T-helper 17 cell (primary cell): ENCODE data around the gene ADAMTSL1. TPM values are rescaled to one million over a fixed set of nuclear protein-coding genes. Genes with fewer than 3 reads are reported as not detected.
"Not testable (repeated sequence)": the region's sequence is repeated elsewhere in the genome, so short reads cannot be mapped to it uniquely, and the experiment has no call there.

Experiments used
- ATAC-seq: fragments of 150-1000 bp; cut with Tn5 transposase; 2 replicates; pipeline ENCODE4 v1.10.0; 2021; ENCODE audit warnings: mild to moderate bottlenecking, moderate library complexity
- DNase-seq, 3 donors: peaks; one replicate each; pipeline versions ENCODE4 v3.0.0 to v3.0.0-alpha.2; 2020 to 2021
- H3K9me3 ChIP-seq: one replicate; pipeline ENCODE4 v1.7.0; 2013; ENCODE audit warnings: low read length, mild to moderate bottlenecking; ENCODE audit not compliant: control insufficient read depth, poor library complexity, severe bottlenecking
- H3K27ac Mint-ChIP-seq: one replicate; pipeline ENCODE4 v1.8.0; 2022; ENCODE audit warnings: mild to moderate bottlenecking, moderate library complexity, mixed read lengths
- H3K27me3 Mint-ChIP-seq: one replicate; pipeline ENCODE4 v1.8.0; 2022; ENCODE audit warnings: mixed read lengths
- H3K36me3 Mint-ChIP-seq: one replicate; pipeline ENCODE4 v1.8.0; 2022; ENCODE audit warnings: low read depth, mixed read lengths
- H3K4me1 Mint-ChIP-seq: one replicate; pipeline ENCODE4 v1.8.0; 2022; ENCODE audit warnings: mild to moderate bottlenecking, mixed read lengths
- H3K4me3 Mint-ChIP-seq: one replicate; pipeline ENCODE4 v1.8.0; 2022; ENCODE audit warnings: mild to moderate bottlenecking, moderate library complexity, mixed read lengths
- total RNA-seq, 4 donors: library from RNA in 2 of 4; stranded (reverse) in 2 of 4; gene quantifications; one replicate each; pipeline ENCODE4 v1.2.3 and lab custom pipeline; 2022 to 2026

The ADAMTSL1 gene
- total RNA-seq, 2 donors from 2014 or later: not detected

GRCh38 chr9:18851069-18851795 lies 377.3 kb downstream of the ADAMTSL1 start:
- H3K4me3 Mint-ChIP-seq: no peak overlapping the region
- DNase-seq (no peak), ATAC-seq (no peak)
- no peaks in the 10 kb centered on the region for H3K36me3 Mint-ChIP-seq
- no peaks in the 10 kb centered on the region for H3K9me3 ChIP-seq
- no peak overlapping the region for H3K27ac Mint-ChIP-seq
- H3K4me1 Mint-ChIP-seq: no peaks in the 10 kb centered on the region
- peaks cover 13% of the 10 kb centered on the region for H3K27me3 Mint-ChIP-seq

GRCh38 chr9:18855656-18856055 lies 381.7 kb downstream of the ADAMTSL1 start:
- Mint-ChIP-seq H3K4me3 (no peak overlapping the region), H3K4me1 (no peaks in the 10 kb centered on the region), H3K27ac (no peak overlapping the region), H3K36me3 (no peaks in the 10 kb centered on the region), H3K27me3 (peaks cover 37% of the 10 kb centered on the region)
- H3K9me3 ChIP-seq: no peaks in the 10 kb centered on the region
- ATAC-seq (no peak), DNase-seq (no peak)

GRCh38 chr9:18857334-18857733 lies 383.4 kb downstream of the ADAMTSL1 start:
- Mint-ChIP-seq H3K4me3 (no peak overlapping the region), H3K27me3 (peaks cover 48% of the 10 kb centered on the region), H3K4me1 (no peaks in the 10 kb centered on the region), H3K27ac (no peak overlapping the region), H3K36me3 (no peaks in the 10 kb centered on the region)
- DNase-seq: no peak
- no peaks in the 10 kb centered on the region for H3K9me3 ChIP-seq
- ATAC-seq: no peak

- no peak for ATAC-seq
- H3K36me3 Mint-ChIP-seq: no peaks in the 10 kb centered on the region
- no peak overlapping the region for H3K4me3 Mint-ChIP-seq
- H3K27ac Mint-ChIP-seq: no peak overlapping the region
- no peak for DNase-seq
- H3K4me1 Mint-ChIP-seq: no peaks in the 10 kb centered on the region
- no peaks in the 10 kb centered on the region for H3K9me3 ChIP-seq
- H3K27me3 Mint-ChIP-seq: peaks cover 46% of the 10 kb centered on the region
Measured at GRCh38 chr9:18857769-18858168, 383.8 kb downstream of the ADAMTSL1 start.

- Mint-ChIP-seq H3K27me3 (peaks cover 39% of the 10 kb centered on the region), H3K36me3 (no peaks in the 10 kb centered on the region), H3K27ac (no peak overlapping the region), H3K4me1 (no peaks in the 10 kb centered on the region), H3K4me3 (no peak overlapping the region)
- no peaks in the 10 kb centered on the region for H3K9me3 ChIP-seq
- DNase-seq: no peak
- ATAC-seq: no peak
Measured at GRCh38 chr9:18861609-18862544, 387.9 kb downstream of the ADAMTSL1 start.

- Mint-ChIP-seq H3K27ac (no peak overlapping the region), H3K27me3 (peaks cover 23% of the 10 kb centered on the region), H3K36me3 (no peaks in the 10 kb centered on the region), H3K4me3 (no peak overlapping the region), H3K4me1 (no peaks in the 10 kb centered on the region)
- H3K9me3 ChIP-seq: no peaks in the 10 kb centered on the region
- no peak for ATAC-seq
- no peak for DNase-seq
Measured at GRCh38 chr9:18863791-18864190, 389.8 kb downstream of the ADAMTSL1 start.

- ATAC-seq (no peak), DNase-seq (no peak)
- Mint-ChIP-seq H3K4me3 (no peak overlapping the region), H3K4me1 (no peaks in the 10 kb centered on the region), H3K27me3 (peaks cover 17% of the 10 kb centered on the region), H3K27ac (no peak overlapping the region), H3K36me3 (no peaks in the 10 kb centered on the region)
- no peaks in the 10 kb centered on the region for H3K9me3 ChIP-seq
Measured at GRCh38 chr9:18864516-18864915, 390.6 kb downstream of the ADAMTSL1 start.

GRCh38 chr9:18865542-18865941 lies 391.6 kb downstream of the ADAMTSL1 start:
- no peak overlapping the region for H3K4me3 Mint-ChIP-seq
- no peak overlapping the region for H3K27ac Mint-ChIP-seq
- DNase-seq (no peak), ATAC-seq (no peak)
- peaks cover 17% of the 10 kb centered on the region for H3K27me3 Mint-ChIP-seq
- H3K4me1 Mint-ChIP-seq: no peaks in the 10 kb centered on the region
- no peaks in the 10 kb centered on the region for H3K9me3 ChIP-seq
- no peaks in the 10 kb centered on the region for H3K36me3 Mint-ChIP-seq

- no peak overlapping the region for H3K4me3 Mint-ChIP-seq
- peaks cover 10% of the 10 kb centered on the region for H3K27me3 Mint-ChIP-seq
- no peaks in the 10 kb centered on the region for H3K9me3 ChIP-seq
- ATAC-seq (no peak), DNase-seq (no peak)
- no peaks in the 10 kb centered on the region for H3K4me1 Mint-ChIP-seq
- no peak overlapping the region for H3K27ac Mint-ChIP-seq
- H3K36me3 Mint-ChIP-seq: no peaks in the 10 kb centered on the region
Measured at GRCh38 chr9:18866121-18866831, 392.3 kb downstream of the ADAMTSL1 start.

- ATAC-seq: no peak
- Mint-ChIP-seq H3K4me3 (no peak overlapping the region), H3K27ac (no peak overlapping the region), H3K27me3 (no peaks in the 10 kb centered on the region), H3K4me1 (no peaks in the 10 kb centered on the region), H3K36me3 (no peaks in the 10 kb centered on the region)
- DNase-seq: no peak
- H3K9me3 ChIP-seq: no peaks in the 10 kb centered on the region
Measured at GRCh38 chr9:18869725-18870124, 395.8 kb downstream of the ADAMTSL1 start.

GRCh38 chr9:18874069-18874468 lies 400.1 kb downstream of the ADAMTSL1 start:
- H3K4me1 Mint-ChIP-seq: no peaks in the 10 kb centered on the region
- H3K4me3 Mint-ChIP-seq: no peak overlapping the region
- no peaks in the 10 kb centered on the region for H3K36me3 Mint-ChIP-seq
- no peak overlapping the region for H3K27ac Mint-ChIP-seq
- ATAC-seq: no peak
- no peak for DNase-seq
- no peaks in the 10 kb centered on the region for H3K9me3 ChIP-seq
- H3K27me3 Mint-ChIP-seq: peaks cover 15% of the 10 kb centered on the region

GRCh38 chr9:18874990-18875389 lies 401.0 kb downstream of the ADAMTSL1 start:
- H3K36me3 Mint-ChIP-seq, H3K27ac Mint-ChIP-seq, H3K9me3 ChIP-seq, ATAC-seq, H3K4me3 Mint-ChIP-seq, DNase-seq, H3K4me1 Mint-ChIP-seq: not testable (repeated sequence)
- peaks cover 19% of the 10 kb centered on the region for H3K27me3 Mint-ChIP-seq

GRCh38 chr9:18877984-18878383 lies 404.0 kb downstream of the ADAMTSL1 start:
- H3K27ac Mint-ChIP-seq: no peak overlapping the region
- H3K9me3 ChIP-seq: no peaks in the 10 kb centered on the region

More at GRCh38 chr9:18877984-18878383, 404.0 kb downstream of the ADAMTSL1 start:
- no peak overlapping the region for H3K4me3 Mint-ChIP-seq
- no peaks in the 10 kb centered on the region for H3K4me1 Mint-ChIP-seq
- DNase-seq (no peak), ATAC-seq (no peak)
- H3K36me3 Mint-ChIP-seq: no peaks in the 10 kb centered on the region
- H3K27me3 Mint-ChIP-seq: peaks cover 23% of the 10 kb centered on the region
